Measurements from ENCODE around the gene FAM83G. TPM values are rescaled to one million over a fixed set of nuclear protein-coding genes. Genes with fewer than 3 reads are reported as not detected.

FAM83G gene
- total and polyA plus RNA-seq, 2 donors (not counting 3 experiments of a cell fraction or from before 2014, with no cell fraction given): 7.0 to 10.9 TPM

DNA sequence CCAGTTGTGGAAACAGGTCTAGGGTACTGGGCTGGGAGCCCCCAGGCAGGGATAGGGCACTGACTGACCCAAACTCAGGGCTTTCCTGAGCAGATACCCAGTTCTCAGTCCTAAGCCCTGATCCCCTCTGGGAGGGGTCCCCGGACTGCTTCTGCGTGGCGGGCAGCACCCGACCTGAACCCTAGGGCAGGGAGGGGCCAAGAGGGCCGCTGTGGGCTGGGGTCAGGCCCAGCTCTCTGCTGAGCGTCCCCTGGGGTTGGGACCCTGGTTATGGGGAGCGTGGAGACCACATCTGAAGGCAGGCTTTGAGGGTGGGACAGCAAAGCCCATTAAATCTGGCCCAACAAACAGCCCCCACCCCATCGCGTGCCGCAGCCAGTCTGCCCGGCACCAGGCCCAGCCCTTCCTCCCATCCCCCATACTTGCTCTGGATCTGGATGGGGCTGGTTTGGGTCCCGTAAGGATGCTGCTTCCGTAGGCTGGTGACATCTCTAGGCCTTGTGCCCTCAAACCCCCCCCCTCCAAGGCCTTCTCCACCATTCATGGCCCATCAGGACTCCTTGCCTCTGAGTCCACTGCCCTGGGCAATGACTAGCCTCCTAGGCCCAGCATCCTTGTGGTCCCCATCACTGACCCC, 691 bp upstream of the FAM83G start:
- no peaks in the 10 kb centered on the region for H4K20me1 ChIP-seq (replicated peaks; ENCODE audit: control insufficient read depth, extremely low read depth, insufficient read depth, low read length)
- H3K4me3 ChIP-seq (replicated peaks in 1 of 3; ENCODE audit: insufficient read depth in 1 of 3, low read depth in 1 of 3, low read length in 3 of 3): no peak overlapping the region
- FAIRE-seq (no peak), DNase-seq (ENCODE audit: low read depth, low spot score) (no peak)
- dilution Hi-C loops (cut with MboI; ENCODE audit: extremely low pct_ligation_motif_present, low sequenced_read_pairs) (no loop called here), intact Hi-C loops (cut with micrococcal nuclease) (loop anchor here (2.0 kb wide), 1 partner anchor 44 kb away; no protein-coding TSS in a partner anchor)
- H3K79me2 ChIP-seq (ENCODE audit: control insufficient read depth, insufficient read depth, low read length): peaks cover 33% of the 10 kb centered on the region
- no peak overlapping the region for H3K4me2 ChIP-seq (ENCODE audit: insufficient read depth, low read length)
- peaks cover 24% of the 10 kb centered on the region for H3K4me1 ChIP-seq (ENCODE audit: control insufficient read depth, extremely low read depth, insufficient read depth, low read length)
- no peaks in the 10 kb centered on the region for H3K9me1 ChIP-seq (replicated peaks; ENCODE audit: control insufficient read depth, extremely low read depth, insufficient read depth, low read length)
- H3K27ac ChIP-seq (ENCODE audit: insufficient read depth, low read depth, low read length): peak overlapping the region; percentile 39
- POLR2A ChIA-PET: no interaction called here
- no peak for TF ChIP-seq EZH2 (IDR thresholded peaks at IDR 0.05; ENCODE audit: borderline replicate concordance, low read depth, low read length, severe bottlenecking)
- TF ChIP-seq, protein P1, sequence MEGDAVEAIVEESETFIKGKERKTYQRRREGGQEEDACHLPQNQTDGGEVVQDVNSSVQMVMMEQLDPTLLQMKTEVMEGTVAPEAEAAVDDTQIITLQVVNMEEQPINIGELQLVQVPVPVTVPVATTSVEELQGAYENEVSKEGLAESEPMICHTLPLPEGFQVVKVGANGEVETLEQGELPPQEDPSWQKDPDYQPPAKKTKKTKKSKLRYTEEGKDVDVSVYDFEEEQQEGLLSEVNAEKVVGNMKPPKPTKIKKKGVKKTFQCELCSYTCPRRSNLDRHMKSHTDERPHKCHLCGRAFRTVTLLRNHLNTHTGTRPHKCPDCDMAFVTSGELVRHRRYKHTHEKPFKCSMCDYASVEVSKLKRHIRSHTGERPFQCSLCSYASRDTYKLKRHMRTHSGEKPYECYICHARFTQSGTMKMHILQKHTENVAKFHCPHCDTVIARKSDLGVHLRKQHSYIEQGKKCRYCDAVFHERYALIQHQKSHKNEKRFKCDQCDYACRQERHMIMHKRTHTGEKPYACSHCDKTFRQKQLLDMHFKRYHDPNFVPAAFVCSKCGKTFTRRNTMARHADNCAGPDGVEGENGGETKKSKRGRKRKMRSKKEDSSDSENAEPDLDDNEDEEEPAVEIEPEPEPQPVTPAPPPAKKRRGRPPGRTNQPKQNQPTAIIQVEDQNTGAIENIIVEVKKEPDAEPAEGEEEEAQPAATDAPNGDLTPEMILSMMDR (IDR thresholded peaks at IDR 0.05; ENCODE audit: extremely low read depth in 1 of 2, insufficient read depth in 1 of 2, low read depth in 1 of 2, low read length in 2 of 2): no peak
- no peak for TF ChIP-seq MYC (IDR thresholded peaks at IDR 0.05; ENCODE audit: low read depth, low read length)
- no peak for TF ChIP-seq POLR2A (IDR thresholded peaks at IDR 0.05; ENCODE audit: low read depth, low read length)
- no peak for TF ChIP-seq POLR2AphosphoS5 (IDR thresholded peaks at IDR 0.05; ENCODE audit: insufficient read depth, low read depth, low read length)
- TF ChIP-seq, protein P2, sequence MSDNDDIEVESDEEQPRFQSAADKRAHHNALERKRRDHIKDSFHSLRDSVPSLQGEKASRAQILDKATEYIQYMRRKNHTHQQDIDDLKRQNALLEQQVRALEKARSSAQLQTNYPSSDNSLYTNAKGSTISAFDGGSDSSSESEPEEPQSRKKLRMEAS (IDR thresholded peaks at IDR 0.05; ENCODE audit: insufficient read depth, insufficient read length): no peak
- no peak for TF ChIP-seq JUN (IDR thresholded peaks at IDR 0.05; ENCODE audit: borderline replicate concordance, insufficient read depth, insufficient read length, low read depth)
- TF ChIP-seq GATA2 (IDR thresholded peaks at IDR 0.05; ENCODE audit: insufficient read depth, insufficient read length, low read depth, low read length): no peak
- TF ChIP-seq FOS (IDR thresholded peaks at IDR 0.05; ENCODE audit: borderline replicate concordance, insufficient read depth, low read length): no peak
- CTCF ChIA-PET: interaction anchor here (0.9 to 4.6 kb wide), 2 partner anchors 44 to 45 kb away, joined by 3 to 35 read pairs; no protein-coding TSS in a partner anchor
- H3K9me3 ChIP-seq (replicated peaks; ENCODE audit: control insufficient read depth, insufficient read depth, low read length): no peaks in the 10 kb centered on the region
- no peaks in the 10 kb centered on the region for H3K36me3 ChIP-seq (ENCODE audit: control insufficient read depth in 2 of 2, extremely low read depth in 1 of 2, insufficient read depth in 2 of 2, low read length in 2 of 2)
- H2AFZ ChIP-seq (ENCODE audit: low read depth, low read length): no peak overlapping the region
- TSS peak; percentile 99 for BruUV-seq (replicated peaks)
- no peaks in the 10 kb centered on the region for H3K27me3 ChIP-seq (ENCODE audit: control insufficient read depth in 2 of 2, insufficient read depth in 2 of 2, low read length in 2 of 2)
- H3K9ac ChIP-seq (replicated peaks; ENCODE audit: extremely low read depth, insufficient read depth, low read length): peak overlapping the region; percentile 93

Measured in endothelial cell of umbilical vein (primary cell).